Measurements from ENCODE around the gene XXYLT1.
A peak's percentile ranks its signal among the peaks of the same experiment; 100 is the strongest.

XXYLT1 gene

GRCh38 chr3:195209083-195209846 lies 61.7 kb downstream of the XXYLT1 start:
- H3K4me2 ChIP-seq (ENCODE audit: low read depth, low read length, poor library complexity, severe bottlenecking), result no peak overlapping the region

GRCh38 chr3:195208631-195209030 lies 62.3 kb downstream of the XXYLT1 start:
- TF ChIP-seq, protein P1, sequence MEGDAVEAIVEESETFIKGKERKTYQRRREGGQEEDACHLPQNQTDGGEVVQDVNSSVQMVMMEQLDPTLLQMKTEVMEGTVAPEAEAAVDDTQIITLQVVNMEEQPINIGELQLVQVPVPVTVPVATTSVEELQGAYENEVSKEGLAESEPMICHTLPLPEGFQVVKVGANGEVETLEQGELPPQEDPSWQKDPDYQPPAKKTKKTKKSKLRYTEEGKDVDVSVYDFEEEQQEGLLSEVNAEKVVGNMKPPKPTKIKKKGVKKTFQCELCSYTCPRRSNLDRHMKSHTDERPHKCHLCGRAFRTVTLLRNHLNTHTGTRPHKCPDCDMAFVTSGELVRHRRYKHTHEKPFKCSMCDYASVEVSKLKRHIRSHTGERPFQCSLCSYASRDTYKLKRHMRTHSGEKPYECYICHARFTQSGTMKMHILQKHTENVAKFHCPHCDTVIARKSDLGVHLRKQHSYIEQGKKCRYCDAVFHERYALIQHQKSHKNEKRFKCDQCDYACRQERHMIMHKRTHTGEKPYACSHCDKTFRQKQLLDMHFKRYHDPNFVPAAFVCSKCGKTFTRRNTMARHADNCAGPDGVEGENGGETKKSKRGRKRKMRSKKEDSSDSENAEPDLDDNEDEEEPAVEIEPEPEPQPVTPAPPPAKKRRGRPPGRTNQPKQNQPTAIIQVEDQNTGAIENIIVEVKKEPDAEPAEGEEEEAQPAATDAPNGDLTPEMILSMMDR (IDR thresholded peaks at IDR 0.05; ENCODE audit: insufficient read depth, low read length, poor library complexity, severe bottlenecking), result no peak
- no peak for TF ChIP-seq EZH2phosphoT487 (conservative IDR thresholded peaks at IDR 0.05; ENCODE audit: low read length)
- no peak overlapping the region for H3K4me2 ChIP-seq (ENCODE audit: low read depth, low read length, poor library complexity, severe bottlenecking)
- no peaks in the 10 kb centered on the region for H3F3A ChIP-seq (ENCODE audit: insufficient read depth)

More at GRCh38 chr3:195209083-195209846, 61.7 kb downstream of the XXYLT1 start:
- H3K36me3 ChIP-seq (ENCODE audit: low read length), result no peaks in the 10 kb centered on the region
- TF ChIP-seq, protein P1 (IDR thresholded peaks at IDR 0.05; ENCODE audit: insufficient read depth, low read length, poor library complexity, severe bottlenecking), result no peak
- no peak for TF ChIP-seq EZH2phosphoT487 (conservative IDR thresholded peaks at IDR 0.05; ENCODE audit: low read length)
- no peaks in the 10 kb centered on the region for H4K20me1 ChIP-seq (ENCODE audit: low read depth, low read length)
- H3F3A ChIP-seq (ENCODE audit: insufficient read depth), result no peaks in the 10 kb centered on the region
- no peak overlapping the region for H3K27ac ChIP-seq (ENCODE audit: low read depth, low read length)
- no peak overlapping the region for H3K4me3 ChIP-seq (ENCODE audit: insufficient read depth, low read length, poor library complexity, severe bottlenecking)
- H3K9me2 ChIP-seq (replicated peaks; ENCODE audit: insufficient read depth, low read length), result no peaks in the 10 kb centered on the region
- H3K9ac ChIP-seq (ENCODE audit: low read length), result no peak overlapping the region
- H2AFZ ChIP-seq (ENCODE audit: low read depth, low read length, severe bottlenecking), result no peak overlapping the region
- H3K9me3 ChIP-seq (ENCODE audit: insufficient read depth, low read length), result no peaks in the 10 kb centered on the region
- no peaks in the 10 kb centered on the region for H3K27me3 ChIP-seq (ENCODE audit: low read length)
- no peaks in the 10 kb centered on the region for H3K79me2 ChIP-seq (ENCODE audit: insufficient read depth, low read length)

DNA sequence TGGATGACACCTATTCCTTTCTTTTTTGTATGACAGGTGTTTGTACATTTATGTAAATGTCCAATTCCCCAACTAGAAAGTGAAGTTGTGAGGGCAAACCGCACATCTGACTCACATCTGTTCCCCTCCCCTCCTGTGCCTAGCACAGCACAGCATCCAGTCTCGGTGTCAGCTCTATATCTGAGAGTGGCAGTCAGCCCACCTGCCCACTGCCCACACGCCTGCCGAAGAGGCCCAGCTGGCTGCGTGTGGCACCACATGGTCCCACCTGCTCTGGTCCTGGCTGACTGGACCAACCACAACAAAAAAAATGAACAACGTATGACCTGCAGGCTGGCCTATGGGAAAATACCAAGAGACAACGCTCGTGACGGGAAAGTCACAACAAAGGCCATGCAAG lies 62.8 kb downstream of the XXYLT1 start:
- Histone ChIP-seq H2AFZ (ENCODE audit: low read depth, low read length, severe bottlenecking) (no peak overlapping the region), H4K20me1 (ENCODE audit: low read depth, low read length) (no peaks in the 10 kb centered on the region), H3K27ac (ENCODE audit: low read depth, low read length) (0 out of 2 replicates have a peak overlapping the region, but pooled peaks have one; percentile 3), H3K27me3 (ENCODE audit: low read length) (no peaks in the 10 kb centered on the region), H3K4me2 (ENCODE audit: low read depth, low read length, poor library complexity, severe bottlenecking) (no peak overlapping the region), H3K79me2 (ENCODE audit: insufficient read depth, low read length) (no peaks in the 10 kb centered on the region), H3K36me3 (ENCODE audit: low read length) (no peaks in the 10 kb centered on the region), H3K9me3 (ENCODE audit: insufficient read depth, low read length) (no peaks in the 10 kb centered on the region), H3K4me3 (ENCODE audit: insufficient read depth, low read length, poor library complexity, severe bottlenecking) (no peak overlapping the region), H3K9me2 (replicated peaks; ENCODE audit: insufficient read depth, low read length) (no peaks in the 10 kb centered on the region), H3K9ac (ENCODE audit: low read length) (no peak overlapping the region), H3F3A (ENCODE audit: insufficient read depth) (no peaks in the 10 kb centered on the region)
- no peak for TF ChIP-seq EZH2phosphoT487 (conservative IDR thresholded peaks at IDR 0.05; ENCODE audit: low read length)
- TF ChIP-seq, protein P1 (IDR thresholded peaks at IDR 0.05; ENCODE audit: insufficient read depth, low read length, poor library complexity, severe bottlenecking), result no peak

More at GRCh38 chr3:195208631-195209030, 62.3 kb downstream of the XXYLT1 start:
- Histone ChIP-seq H3K27ac (ENCODE audit: low read depth, low read length) (0 out of 2 replicates have a peak overlapping the region, but pooled peaks have one; percentile 3), H3K27me3 (ENCODE audit: low read length) (no peaks in the 10 kb centered on the region), H3K9ac (ENCODE audit: low read length) (no peak overlapping the region), H3K9me2 (replicated peaks; ENCODE audit: insufficient read depth, low read length) (no peaks in the 10 kb centered on the region), H3K79me2 (ENCODE audit: insufficient read depth, low read length) (no peaks in the 10 kb centered on the region), H4K20me1 (ENCODE audit: low read depth, low read length) (no peaks in the 10 kb centered on the region), H3K36me3 (ENCODE audit: low read length) (no peaks in the 10 kb centered on the region), H3K9me3 (ENCODE audit: insufficient read depth, low read length) (no peaks in the 10 kb centered on the region), H2AFZ (ENCODE audit: low read depth, low read length, severe bottlenecking) (no peak overlapping the region), H3K4me3 (ENCODE audit: insufficient read depth, low read length, poor library complexity, severe bottlenecking) (no peak overlapping the region)

Data from SU-DHL-6 (cell line).